ENCODE data around the gene MELTF.

MELTF gene

DNA sequence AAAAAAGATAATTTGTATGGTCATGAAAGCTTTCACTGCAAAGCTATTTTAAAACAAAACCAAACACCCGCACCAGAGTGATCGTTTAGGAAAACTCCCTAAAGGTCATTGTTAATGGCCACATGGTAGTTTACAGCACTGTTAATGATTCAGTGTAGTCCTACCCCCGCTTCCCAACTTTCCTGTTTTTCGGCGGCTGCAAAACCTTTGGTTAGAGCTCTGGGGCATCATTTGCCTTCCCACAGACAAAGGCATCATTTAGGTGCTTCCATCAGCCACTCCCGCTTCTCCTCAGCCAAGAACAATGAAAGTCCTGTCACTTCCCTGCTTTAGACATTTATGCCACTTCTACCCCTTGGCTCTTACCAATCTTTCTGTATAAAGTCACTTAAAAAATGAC lies 10.6 kb downstream of the MELTF start:
- no peaks in the 10 kb centered on the region for H3K36me3 ChIP-seq (ENCODE audit: low read length)
- no peak overlapping the region for H3K27ac ChIP-seq (ENCODE audit: low read depth, low read length)
- no peaks in the 10 kb centered on the region for H3K79me2 ChIP-seq (ENCODE audit: insufficient read depth, low read length)
- H3K27me3 ChIP-seq (ENCODE audit: low read length): no peaks in the 10 kb centered on the region
- no peaks in the 10 kb centered on the region for H4K20me1 ChIP-seq (ENCODE audit: low read depth, low read length)
- H3F3A ChIP-seq (ENCODE audit: insufficient read depth): no peaks in the 10 kb centered on the region; the same call in 1 of the 2 replicates
- H3K9me3 ChIP-seq (ENCODE audit: insufficient read depth, low read length): no peaks in the 10 kb centered on the region
- no peak overlapping the region for H2AFZ ChIP-seq (ENCODE audit: low read depth, low read length, severe bottlenecking)
- H3K4me2 ChIP-seq (ENCODE audit: low read depth, low read length, poor library complexity, severe bottlenecking): no peak overlapping the region
- no peaks in the 10 kb centered on the region for H3K9me2 ChIP-seq (replicated peaks; ENCODE audit: insufficient read depth, low read length)
- no peak overlapping the region for H3K4me3 ChIP-seq (ENCODE audit: insufficient read depth, low read length, poor library complexity, severe bottlenecking)
- TF ChIP-seq, protein P1, sequence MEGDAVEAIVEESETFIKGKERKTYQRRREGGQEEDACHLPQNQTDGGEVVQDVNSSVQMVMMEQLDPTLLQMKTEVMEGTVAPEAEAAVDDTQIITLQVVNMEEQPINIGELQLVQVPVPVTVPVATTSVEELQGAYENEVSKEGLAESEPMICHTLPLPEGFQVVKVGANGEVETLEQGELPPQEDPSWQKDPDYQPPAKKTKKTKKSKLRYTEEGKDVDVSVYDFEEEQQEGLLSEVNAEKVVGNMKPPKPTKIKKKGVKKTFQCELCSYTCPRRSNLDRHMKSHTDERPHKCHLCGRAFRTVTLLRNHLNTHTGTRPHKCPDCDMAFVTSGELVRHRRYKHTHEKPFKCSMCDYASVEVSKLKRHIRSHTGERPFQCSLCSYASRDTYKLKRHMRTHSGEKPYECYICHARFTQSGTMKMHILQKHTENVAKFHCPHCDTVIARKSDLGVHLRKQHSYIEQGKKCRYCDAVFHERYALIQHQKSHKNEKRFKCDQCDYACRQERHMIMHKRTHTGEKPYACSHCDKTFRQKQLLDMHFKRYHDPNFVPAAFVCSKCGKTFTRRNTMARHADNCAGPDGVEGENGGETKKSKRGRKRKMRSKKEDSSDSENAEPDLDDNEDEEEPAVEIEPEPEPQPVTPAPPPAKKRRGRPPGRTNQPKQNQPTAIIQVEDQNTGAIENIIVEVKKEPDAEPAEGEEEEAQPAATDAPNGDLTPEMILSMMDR (IDR thresholded peaks at IDR 0.05; ENCODE audit: insufficient read depth, low read length, poor library complexity, severe bottlenecking): no peak
- no peak for TF ChIP-seq EZH2phosphoT487 (conservative IDR thresholded peaks at IDR 0.05; ENCODE audit: low read length)
- H3K9ac ChIP-seq (ENCODE audit: low read length): no peak overlapping the region

DNA sequence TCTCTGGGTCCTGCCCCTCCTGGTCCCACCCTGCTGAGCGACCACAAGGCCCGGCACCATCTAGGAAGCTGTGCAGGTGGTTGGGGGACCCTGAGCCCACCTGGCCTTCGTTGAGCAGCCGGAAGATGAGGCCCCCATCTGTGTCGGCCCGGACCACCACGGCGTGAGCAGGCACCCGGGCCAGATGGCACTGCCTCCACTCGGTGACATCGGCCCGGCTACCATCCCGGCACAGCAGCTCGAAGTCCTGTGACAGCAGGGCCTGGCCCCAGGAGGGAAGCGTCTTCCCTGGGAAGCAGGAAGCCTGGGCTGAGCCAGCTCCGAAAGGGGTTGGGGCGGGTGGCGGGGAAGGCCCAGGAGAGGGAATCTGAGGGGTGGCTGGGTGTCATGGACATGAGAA lies 12.6 kb downstream of the MELTF start:
- no peaks in the 10 kb centered on the region for H3K79me2 ChIP-seq (ENCODE audit: insufficient read depth, low read length)
- H3K27me3 ChIP-seq (ENCODE audit: low read length): no peaks in the 10 kb centered on the region
- H3K4me2 ChIP-seq (ENCODE audit: low read depth, low read length, poor library complexity, severe bottlenecking): no peak overlapping the region
- no peak overlapping the region for H3K27ac ChIP-seq (ENCODE audit: low read depth, low read length)
- no peak overlapping the region for H3K9ac ChIP-seq (ENCODE audit: low read length)
- H3K9me2 ChIP-seq (replicated peaks; ENCODE audit: insufficient read depth, low read length): no peaks in the 10 kb centered on the region
- H4K20me1 ChIP-seq (ENCODE audit: low read depth, low read length): no peaks in the 10 kb centered on the region
- no peaks in the 10 kb centered on the region for H3K36me3 ChIP-seq (ENCODE audit: low read length)
- no peak overlapping the region for H2AFZ ChIP-seq (ENCODE audit: low read depth, low read length, severe bottlenecking)
- TF ChIP-seq, protein P1 (IDR thresholded peaks at IDR 0.05; ENCODE audit: insufficient read depth, low read length, poor library complexity, severe bottlenecking): no peak
- TF ChIP-seq EZH2phosphoT487 (conservative IDR thresholded peaks at IDR 0.05; ENCODE audit: low read length): no peak
- H3K4me3 ChIP-seq (ENCODE audit: insufficient read depth, low read length, poor library complexity, severe bottlenecking): no peak overlapping the region
- no peaks in the 10 kb centered on the region for H3F3A ChIP-seq (ENCODE audit: insufficient read depth)
- H3K9me3 ChIP-seq (ENCODE audit: insufficient read depth, low read length): no peaks in the 10 kb centered on the region

DNA sequence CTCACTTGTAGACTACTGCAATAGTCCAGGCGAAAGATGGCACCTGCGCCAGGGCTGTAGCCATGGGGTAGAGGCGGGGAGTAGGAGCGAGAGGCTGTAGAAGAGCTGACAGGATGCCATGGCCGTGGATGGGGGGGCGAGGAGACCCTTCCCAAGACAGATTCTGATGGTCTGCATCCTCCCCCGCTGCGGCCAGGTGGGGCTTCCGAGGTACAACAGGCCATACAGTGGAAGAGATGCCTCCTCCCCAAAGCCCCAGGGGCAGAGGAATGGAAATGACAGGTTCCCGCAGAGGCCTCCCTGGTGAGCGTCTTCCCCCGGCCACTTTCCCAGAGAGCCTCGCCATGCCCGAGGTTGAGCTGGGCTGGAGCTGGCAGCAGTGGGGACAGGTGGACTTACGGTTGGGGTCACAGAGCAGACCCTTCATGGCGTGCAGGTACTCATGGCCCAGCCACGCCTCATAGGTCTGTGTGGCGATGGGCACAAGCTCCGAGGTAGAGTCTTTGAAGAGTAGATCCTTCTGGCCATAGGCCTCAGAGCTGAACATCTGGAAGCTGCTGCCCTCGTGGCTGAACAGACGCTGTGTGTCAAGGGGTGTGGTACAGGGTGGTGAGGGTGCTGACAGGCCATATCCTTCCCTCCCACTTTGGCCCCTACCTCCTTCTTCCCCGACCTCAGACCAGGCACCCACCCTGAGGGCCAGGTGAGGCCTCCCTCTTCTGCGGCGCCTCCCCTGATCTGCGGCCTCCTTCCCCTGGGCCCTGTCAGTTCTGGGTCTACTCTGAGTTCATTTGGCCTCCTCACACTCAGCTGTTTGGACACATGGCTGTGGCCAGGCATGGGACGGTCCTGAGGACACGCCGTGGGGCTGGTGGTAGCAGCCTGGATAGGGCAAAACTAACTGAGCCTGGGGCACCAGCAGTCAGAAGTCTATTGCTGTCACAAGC lies 13.6 kb downstream of the MELTF start:
- no peaks in the 10 kb centered on the region for H3F3A ChIP-seq (ENCODE audit: insufficient read depth)
- H3K9ac ChIP-seq (ENCODE audit: low read length): no peak overlapping the region
- H3K79me2 ChIP-seq (ENCODE audit: insufficient read depth, low read length): no peaks in the 10 kb centered on the region
- H2AFZ ChIP-seq (ENCODE audit: low read depth, low read length, severe bottlenecking): no peak overlapping the region
- no peak for TF ChIP-seq EZH2phosphoT487 (conservative IDR thresholded peaks at IDR 0.05; ENCODE audit: low read length)
- no peak overlapping the region for H3K27ac ChIP-seq (ENCODE audit: low read depth, low read length)
- H3K4me2 ChIP-seq (ENCODE audit: low read depth, low read length, poor library complexity, severe bottlenecking): no peak overlapping the region
- no peaks in the 10 kb centered on the region for H4K20me1 ChIP-seq (ENCODE audit: low read depth, low read length)
- H3K36me3 ChIP-seq (ENCODE audit: low read length): no peaks in the 10 kb centered on the region
- no peaks in the 10 kb centered on the region for H3K9me2 ChIP-seq (replicated peaks; ENCODE audit: insufficient read depth, low read length)
- no peaks in the 10 kb centered on the region for H3K27me3 ChIP-seq (ENCODE audit: low read length)
- H3K9me3 ChIP-seq (ENCODE audit: insufficient read depth, low read length): no peaks in the 10 kb centered on the region
- H3K4me3 ChIP-seq (ENCODE audit: insufficient read depth, low read length, poor library complexity, severe bottlenecking): no peak overlapping the region

All from SU-DHL-6 (cell line).